Central memory CD8-positive, alpha-beta T cell (primary cell): ENCODE results near the gene ZNF765.
"Not testable (repeated sequence)": the region's sequence is repeated elsewhere in the genome, so short reads cannot be mapped to it uniquely, and the experiment has no call there.

Experiments used
- ATAC-seq: fragments of 150-1000 bp; cut with Tn5 transposase; replicated peaks from 2 replicates; pipeline ENCODE4 v1.10.0; 2022; ENCODE audit warnings: mild to moderate bottlenecking, moderate FRiP score, moderate number of reproducible peaks; ENCODE audit not compliant: poor library complexity, severe bottlenecking; ENCODE audit errors: extremely low read depth
- DNase-seq, 2 donors: peaks; one replicate each; pipeline ENCODE4 v3.0.0; 2021; ENCODE audit warnings: low spot score in 2 of 2
- H3K27ac Mint-ChIP-seq: one replicate; pipeline ENCODE4 v1.8.0; 2022; ENCODE audit warnings: low read depth, mild to moderate bottlenecking, moderate library complexity, mixed read lengths
- H3K27me3 Mint-ChIP-seq: one replicate; pipeline ENCODE4 v1.8.0; 2022; ENCODE audit warnings: mixed read lengths
- H3K36me3 Mint-ChIP-seq: one replicate; pipeline ENCODE4 v1.8.0; 2022; ENCODE audit warnings: mild to moderate bottlenecking, moderate library complexity, mixed read lengths; ENCODE audit not compliant: insufficient read depth
- H3K4me1 Mint-ChIP-seq: one replicate; pipeline ENCODE4 v1.8.0; 2022; ENCODE audit warnings: mixed read lengths
- H3K4me3 Mint-ChIP-seq: one replicate; pipeline ENCODE4 v1.8.0; 2022; ENCODE audit warnings: mild to moderate bottlenecking, moderate library complexity, mixed read lengths
- H3K9me3 Mint-ChIP-seq: one replicate; pipeline ENCODE4 v1.8.0; 2022; ENCODE audit warnings: mixed read lengths

ZNF765 gene

DNA sequence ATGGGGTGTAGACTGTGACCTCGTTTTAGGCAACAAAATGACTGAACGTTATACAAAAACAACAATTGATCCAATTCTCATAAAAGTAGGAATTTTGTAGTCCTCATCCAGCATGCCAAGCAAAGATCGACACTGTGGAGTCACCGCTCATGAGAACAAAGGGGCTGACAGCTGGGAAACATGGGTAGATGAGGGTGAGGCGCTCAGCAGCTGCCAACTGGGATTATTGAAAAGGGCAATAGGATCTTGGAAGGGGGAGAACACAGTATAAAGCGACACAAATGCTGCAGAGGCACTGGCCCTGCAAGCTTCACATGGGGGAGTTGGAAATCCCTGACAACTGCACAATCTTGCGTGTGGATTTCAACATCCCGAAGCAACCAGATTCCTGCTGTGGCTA lies 5.4 kb upstream of the ZNF765 start:
- H3K9me3 Mint-ChIP-seq: peaks cover 22% of the 10 kb centered on the region
- no peak overlapping the region for H3K4me3 Mint-ChIP-seq
- peaks cover 5% of the 10 kb centered on the region for H3K36me3 Mint-ChIP-seq
- H3K27me3 Mint-ChIP-seq: no peaks in the 10 kb centered on the region
- no peak for ATAC-seq
- no peak overlapping the region for H3K27ac Mint-ChIP-seq
- peaks cover under 1% of the 10 kb centered on the region for H3K4me1 Mint-ChIP-seq
- DNase-seq: no peak

GRCh38 chr19:53389978-53390377 lies 5.0 kb upstream of the ZNF765 start:
- Mint-ChIP-seq H3K27ac (no peak overlapping the region), H3K9me3 (peaks cover 18% of the 10 kb centered on the region), H3K27me3 (no peaks in the 10 kb centered on the region), H3K4me1 (peaks cover 5% of the 10 kb centered on the region), H3K36me3 (peaks cover 7% of the 10 kb centered on the region), H3K4me3 (no peak overlapping the region)
- DNase-seq: no peak
- ATAC-seq: no peak

GRCh38 chr19:53394522-53394973 lies 401 bp upstream of the ZNF765 start:
- peaks cover 4% of the 10 kb centered on the region for H3K9me3 Mint-ChIP-seq
- H3K36me3 Mint-ChIP-seq: peaks cover 21% of the 10 kb centered on the region
- H3K27ac Mint-ChIP-seq: peak overlapping the region; percentile 78
- no peaks in the 10 kb centered on the region for H3K27me3 Mint-ChIP-seq
- peaks cover 18% of the 10 kb centered on the region for H3K4me1 Mint-ChIP-seq
- no peak for DNase-seq
- H3K4me3 Mint-ChIP-seq: peak overlapping the region; percentile 82
- ATAC-seq: no peak

- Mint-ChIP-seq H3K27ac (peak overlapping the region; percentile 78), H3K36me3 (peaks cover 31% of the 10 kb centered on the region), H3K4me3 (peak overlapping the region; percentile 82), H3K4me1 (peaks cover 18% of the 10 kb centered on the region)
- ATAC-seq, DNase-seq, H3K9me3 Mint-ChIP-seq, H3K27me3 Mint-ChIP-seq: not testable (repeated sequence)
Observed at GRCh38 chr19:53395840-53396524, 1.0 kb downstream of the ZNF765 start.

GRCh38 chr19:53396525-53396868 lies 1.5 kb downstream of the ZNF765 start:
- H3K36me3 Mint-ChIP-seq: peaks cover 35% of the 10 kb centered on the region
- peak overlapping the region; percentile 82 for H3K4me3 Mint-ChIP-seq
- ATAC-seq (no peak), DNase-seq (no peak)
- no peaks in the 10 kb centered on the region for H3K9me3 Mint-ChIP-seq
- no peaks in the 10 kb centered on the region for H3K27me3 Mint-ChIP-seq
- peak overlapping the region; percentile 78 for H3K27ac Mint-ChIP-seq
- peaks cover 18% of the 10 kb centered on the region for H3K4me1 Mint-ChIP-seq

- DNase-seq, H3K4me3 Mint-ChIP-seq, H3K9me3 Mint-ChIP-seq, ATAC-seq, H3K27me3 Mint-ChIP-seq, H3K27ac Mint-ChIP-seq: not testable (repeated sequence)
- Mint-ChIP-seq H3K4me1 (peaks cover 18% of the 10 kb centered on the region), H3K36me3 (peaks cover 48% of the 10 kb centered on the region)
Observed at GRCh38 chr19:53397918-53398317, 3.0 kb downstream of the ZNF765 start.

- Mint-ChIP-seq H3K4me3 (no peak overlapping the region), H3K27ac (no peak overlapping the region), H3K27me3 (no peaks in the 10 kb centered on the region), H3K4me1 (no peaks in the 10 kb centered on the region), H3K36me3 (peaks cover 27% of the 10 kb centered on the region), H3K9me3 (peaks cover 34% of the 10 kb centered on the region)
- ATAC-seq (no peak), DNase-seq (no peak)
Observed at GRCh38 chr19:53409505-53410204, 14.7 kb downstream of the ZNF765 start.

GRCh38 chr19:53420520-53421315 lies 25.8 kb downstream of the ZNF765 start:
- not testable (repeated sequence) for H3K9me3 Mint-ChIP-seq, H3K27ac Mint-ChIP-seq, H3K36me3 Mint-ChIP-seq, H3K27me3 Mint-ChIP-seq, DNase-seq, H3K4me1 Mint-ChIP-seq, ATAC-seq, H3K4me3 Mint-ChIP-seq

- Mint-ChIP-seq H3K27ac (no peak overlapping the region), H3K9me3 (no peaks in the 10 kb centered on the region), H3K36me3 (no peaks in the 10 kb centered on the region), H3K27me3 (no peaks in the 10 kb centered on the region), H3K4me1 (no peaks in the 10 kb centered on the region), H3K4me3 (no peak overlapping the region)
- DNase-seq (no peak), ATAC-seq (no peak)
Observed at GRCh38 chr19:53422551-53422950, 27.6 kb downstream of the ZNF765 start.

- H3K27ac Mint-ChIP-seq, H3K27me3 Mint-ChIP-seq, ATAC-seq, H3K4me1 Mint-ChIP-seq, H3K9me3 Mint-ChIP-seq, H3K4me3 Mint-ChIP-seq, DNase-seq, H3K36me3 Mint-ChIP-seq: not testable (repeated sequence)
Observed at GRCh38 chr19:53423074-53423473, 28.1 kb downstream of the ZNF765 start.

DNA sequence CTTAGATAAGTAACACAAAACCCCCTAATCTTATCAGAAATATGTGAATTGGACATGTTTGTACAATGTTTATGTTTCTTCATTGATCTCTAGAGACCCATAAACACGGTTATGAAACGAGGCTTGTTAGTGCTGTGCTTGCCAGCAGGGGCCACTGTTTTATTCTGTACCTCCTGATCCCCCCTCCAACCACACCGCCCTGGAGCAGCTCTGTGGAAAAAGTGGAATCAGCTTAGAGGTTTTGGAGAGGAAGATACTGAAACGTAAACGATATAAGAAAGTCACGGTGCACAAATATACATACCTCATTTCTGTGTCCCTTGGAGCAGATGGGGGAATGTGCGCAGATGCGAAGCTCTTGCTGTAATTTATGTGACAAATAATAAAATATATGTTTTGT lies 28.7 kb downstream of the ZNF765 start:
- not testable (repeated sequence) for ATAC-seq, H3K36me3 Mint-ChIP-seq, H3K9me3 Mint-ChIP-seq

DNA sequence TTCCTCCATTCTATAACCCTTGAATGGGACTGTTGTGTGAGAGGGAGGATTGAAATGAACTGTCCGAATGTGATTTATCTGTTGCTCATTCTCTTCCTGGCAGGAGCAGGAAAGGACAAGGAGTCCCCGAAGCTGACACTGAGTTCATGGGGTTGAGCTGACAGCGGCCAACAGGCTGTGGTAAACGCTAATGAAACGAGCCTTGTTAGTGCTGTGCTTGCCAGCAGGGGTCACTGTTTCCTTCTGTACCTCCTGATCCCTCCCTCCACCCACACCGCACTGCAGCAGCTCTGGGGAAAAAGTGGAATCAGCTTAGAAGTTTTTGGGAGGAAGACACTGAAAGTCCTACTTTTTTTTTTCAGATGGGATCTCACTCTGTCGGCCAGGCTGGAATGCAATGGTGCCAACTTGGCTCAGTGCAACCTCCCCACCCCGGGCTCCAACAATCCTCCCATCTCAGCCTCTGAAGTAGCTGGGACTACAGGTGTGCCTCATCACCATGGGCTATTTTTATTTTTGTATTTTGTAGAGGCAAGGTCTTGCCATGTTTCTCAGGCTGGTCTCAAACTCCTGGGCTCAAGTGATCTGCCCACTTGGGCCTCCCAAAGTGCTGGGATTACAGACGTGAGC lies 30.1 kb downstream of the ZNF765 start:
- H3K27me3 Mint-ChIP-seq: no peaks in the 10 kb centered on the region
- DNase-seq (peak; percentile 34 to 53), ATAC-seq (peak; percentile 77)
- no peak overlapping the region for H3K4me3 Mint-ChIP-seq
- no peaks in the 10 kb centered on the region for H3K4me1 Mint-ChIP-seq
- no peaks in the 10 kb centered on the region for H3K9me3 Mint-ChIP-seq
- H3K36me3 Mint-ChIP-seq: no peaks in the 10 kb centered on the region
- H3K27ac Mint-ChIP-seq: no peak overlapping the region

More for the DNA sequence above, 28.7 kb downstream of the ZNF765 start:
- not testable (repeated sequence) for H3K4me1 Mint-ChIP-seq, H3K27me3 Mint-ChIP-seq, H3K27ac Mint-ChIP-seq, DNase-seq, H3K4me3 Mint-ChIP-seq
